ENCODE data around the gene SLC43A2. TPM values are rescaled to one million over a fixed set of nuclear protein-coding genes. Genes with fewer than 3 reads are reported as not detected.
"Not testable (repeated sequence)": the region's sequence is repeated elsewhere in the genome, so short reads cannot be mapped to it uniquely, and the experiment has no call there.

SLC43A2 gene
- 2.3 and 12.9 TPM in 2 replicates for total RNA-seq

DNA sequence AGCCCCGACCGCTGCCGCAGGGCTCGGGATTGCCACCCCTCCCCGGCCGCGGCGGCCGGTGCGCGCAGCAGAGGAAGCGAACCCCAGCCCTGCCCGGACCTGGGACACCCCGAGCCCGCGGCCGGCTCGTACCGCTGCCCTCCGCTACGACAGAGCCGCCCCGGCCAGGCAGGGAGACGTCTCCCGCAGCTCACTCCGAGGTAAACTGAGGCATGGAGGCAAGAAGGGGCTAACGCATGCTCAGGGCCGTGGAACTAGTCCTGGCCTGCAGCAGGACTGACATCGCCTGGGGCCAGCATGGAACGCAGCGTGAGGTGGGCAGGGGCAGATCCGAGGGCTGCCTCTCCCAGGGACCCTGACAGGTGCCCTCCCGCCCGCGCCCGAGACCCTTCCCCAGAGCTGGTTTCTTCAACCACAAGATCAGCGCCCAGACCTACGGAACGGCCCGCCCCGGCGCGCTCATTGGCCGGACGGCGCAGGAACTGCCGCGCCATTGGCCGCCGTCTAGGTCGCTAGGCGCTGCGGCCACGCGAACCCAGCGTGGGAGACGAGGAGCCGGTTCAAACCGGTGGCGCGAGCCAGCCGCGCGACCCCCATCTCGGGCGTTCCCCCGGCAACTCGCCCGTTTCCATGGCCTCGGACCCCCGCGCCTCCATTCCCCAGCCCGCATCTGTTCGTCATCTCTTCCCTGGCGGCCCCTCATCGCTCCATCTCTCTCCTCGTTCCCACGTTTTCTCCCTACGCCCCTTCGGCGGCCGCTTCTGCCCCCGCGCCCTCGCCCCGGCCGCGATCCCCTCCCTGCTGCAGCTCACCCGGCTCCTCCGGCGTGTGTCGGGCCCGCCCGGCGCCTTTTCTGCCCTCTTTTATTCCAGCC is at the start of gene SLC43A2:
Gene SLC43A2 (minus strand): TSS at position 853 of the 874 bp plus-strand sequence. CDS start 960 bp downstream, outside the sequence.
- no peak for DNase-seq (ENCODE audit: low read depth)
- H3K4me3 ChIP-seq (ENCODE audit: low read depth, low read length), result peak within 1 kb of the TSS; percentile 61
- TF ChIP-seq CTCF (conservative IDR thresholded peaks at IDR 0.05; ENCODE audit: low read depth, low read length), result no peak

DNA sequence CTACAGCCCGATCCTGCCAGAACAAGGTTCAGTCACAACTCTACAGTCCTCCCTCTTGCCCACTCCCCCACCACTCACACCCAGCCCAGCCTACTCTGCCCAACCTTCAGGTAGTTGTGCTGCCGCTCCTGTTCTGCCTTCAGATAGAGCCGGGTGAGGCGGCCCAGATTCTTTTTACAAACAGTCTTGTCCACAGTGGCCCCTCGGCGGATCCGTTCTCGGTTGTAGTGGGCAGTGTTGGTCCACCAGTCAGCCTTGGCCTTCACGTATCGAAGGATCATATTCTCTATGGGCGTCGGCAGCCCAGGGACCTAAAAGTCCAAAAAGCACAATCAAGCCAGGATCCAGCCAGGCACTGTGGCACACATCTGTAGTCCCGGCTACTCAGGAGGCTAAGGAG is 47.8 kb upstream of the SLC43A2 start:
- no peak overlapping the region for H3K4me3 ChIP-seq (ENCODE audit: low read depth, low read length)
- TF ChIP-seq CTCF (conservative IDR thresholded peaks at IDR 0.05; ENCODE audit: low read depth, low read length), result no peak
- DNase-seq (ENCODE audit: low read depth), result no peak

DNA sequence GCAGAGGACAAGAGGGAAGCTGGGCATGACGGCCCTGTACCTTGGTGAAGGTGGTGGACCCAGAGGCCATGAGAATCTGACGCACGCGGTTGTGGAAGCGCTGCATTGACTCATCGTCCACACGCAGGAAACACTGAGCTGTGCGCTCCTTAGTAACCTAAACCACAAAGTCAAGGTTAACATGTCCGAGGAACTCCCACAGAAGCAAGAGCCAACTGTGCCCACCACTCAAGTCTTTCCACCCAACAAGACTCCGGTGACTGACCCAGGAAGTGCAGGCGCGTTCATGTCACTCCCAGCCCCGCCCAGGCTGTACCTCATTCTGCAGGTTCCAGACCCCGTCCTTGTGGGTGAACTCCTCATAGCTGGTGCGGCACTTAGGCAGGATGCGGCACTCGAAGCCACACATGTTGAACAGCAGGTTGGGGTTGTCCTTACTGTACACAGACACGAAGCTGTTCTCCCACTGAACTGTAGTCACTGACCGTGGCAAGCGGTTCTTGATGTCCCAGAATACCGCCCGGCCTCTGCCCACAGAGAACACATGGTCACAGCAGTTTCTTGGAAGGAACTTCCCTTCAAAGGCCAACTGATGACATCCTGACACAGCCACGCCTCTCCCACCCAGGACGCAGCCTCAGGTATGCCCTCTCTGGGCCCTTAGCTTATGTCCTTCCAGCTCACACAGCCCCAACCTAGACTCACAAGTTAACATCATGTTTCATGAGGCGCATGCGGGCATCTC is 44.6 kb upstream of the SLC43A2 start:
- TF ChIP-seq CTCF (conservative IDR thresholded peaks at IDR 0.05; ENCODE audit: low read depth, low read length), result no peak
- no peak for DNase-seq (ENCODE audit: low read depth)
- no peak overlapping the region for H3K4me3 ChIP-seq (ENCODE audit: low read depth, low read length)

GRCh38 chr17:1663934-1664333 is 35.3 kb upstream of the SLC43A2 start:
- DNase-seq (ENCODE audit: low read depth); H3K4me3 ChIP-seq (ENCODE audit: low read depth, low read length): not testable (repeated sequence)

- H3K4me3 ChIP-seq (ENCODE audit: low read depth, low read length), result no peak overlapping the region
- TF ChIP-seq CTCF (conservative IDR thresholded peaks at IDR 0.05; ENCODE audit: low read depth, low read length), result no peak
- no peak for DNase-seq (ENCODE audit: low read depth)
These were observed 32.4 kb upstream of the SLC43A2 start for GRCh38 chr17:1661045-1661444.

DNA sequence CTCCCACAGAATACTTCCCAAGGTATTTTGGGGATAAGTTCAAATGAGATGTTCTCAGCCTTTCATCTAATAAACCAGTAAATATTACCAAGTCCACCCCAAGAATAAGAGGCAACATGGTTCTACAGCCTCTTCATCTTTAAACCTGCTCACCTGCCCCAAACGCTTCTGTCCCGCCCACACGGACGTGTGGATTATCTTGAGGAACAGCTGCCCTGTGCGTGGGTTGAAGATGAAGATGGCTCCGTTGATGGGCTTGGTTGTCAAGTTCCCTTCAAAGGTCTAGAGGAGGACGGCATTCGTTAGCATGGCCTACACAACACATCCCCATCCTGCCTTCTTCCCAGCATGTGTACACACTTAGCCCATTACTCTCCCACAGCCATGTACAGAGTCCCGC is 29.5 kb upstream of the SLC43A2 start:
- DNase-seq (ENCODE audit: low read depth), result no peak
- no peak overlapping the region for H3K4me3 ChIP-seq (ENCODE audit: low read depth, low read length)
- no peak for TF ChIP-seq CTCF (conservative IDR thresholded peaks at IDR 0.05; ENCODE audit: low read depth, low read length)

GRCh38 chr17:1653735-1654134 is 25.1 kb upstream of the SLC43A2 start:
- no peak for DNase-seq (ENCODE audit: low read depth)
- no peak overlapping the region for H3K4me3 ChIP-seq (ENCODE audit: low read depth, low read length)

DNA sequence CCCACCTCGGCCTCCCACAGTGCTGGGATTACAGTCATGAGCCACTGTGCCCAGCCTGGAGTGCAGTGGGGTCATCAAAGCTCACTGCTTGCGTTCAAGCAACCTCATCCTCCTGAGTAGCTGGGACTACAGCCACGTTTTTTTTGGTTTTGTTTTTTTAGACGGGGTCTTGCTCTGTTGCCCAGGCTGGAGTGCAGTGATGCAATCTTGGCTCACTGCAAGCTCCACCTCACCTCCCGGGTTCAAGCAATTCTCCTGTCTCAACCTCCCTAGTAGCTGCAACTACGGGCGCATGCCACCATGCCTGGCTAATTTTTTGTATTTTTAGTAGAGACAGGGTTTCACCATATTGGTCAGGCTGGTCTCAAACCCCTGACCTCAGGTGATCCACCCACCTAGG is 24.2 kb upstream of the SLC43A2 start:
- DNase-seq (ENCODE audit: low read depth); H3K4me3 ChIP-seq (ENCODE audit: low read depth, low read length): not testable (repeated sequence)

More at GRCh38 chr17:1653735-1654134, 25.1 kb upstream of the SLC43A2 start:
- no peak for TF ChIP-seq CTCF (conservative IDR thresholded peaks at IDR 0.05; ENCODE audit: low read depth, low read length)

Measured in epithelial cell of proximal tubule (primary cell).